GM19463 (cell line): ENCODE results near the gene MELTF.
A peak's percentile ranks its signal among the peaks of the same experiment; 100 is the strongest.

Experiments used
- ATAC-seq: cut with Tn5 transposase; IDR thresholded peaks from one replicate; pipeline ENCODE4 v1.9.1; 2021; ENCODE audit warnings: mild to moderate bottlenecking, moderate library complexity; ENCODE audit not compliant: unreplicated experiment

Gene MELTF

GRCh38 chr3:197027151-197027895 lies 2.3 kb downstream of the MELTF start:
- no peak for ATAC-seq

GRCh38 chr3:197026481-197026866 lies 3.1 kb downstream of the MELTF start:
- no peak for ATAC-seq

DNA sequence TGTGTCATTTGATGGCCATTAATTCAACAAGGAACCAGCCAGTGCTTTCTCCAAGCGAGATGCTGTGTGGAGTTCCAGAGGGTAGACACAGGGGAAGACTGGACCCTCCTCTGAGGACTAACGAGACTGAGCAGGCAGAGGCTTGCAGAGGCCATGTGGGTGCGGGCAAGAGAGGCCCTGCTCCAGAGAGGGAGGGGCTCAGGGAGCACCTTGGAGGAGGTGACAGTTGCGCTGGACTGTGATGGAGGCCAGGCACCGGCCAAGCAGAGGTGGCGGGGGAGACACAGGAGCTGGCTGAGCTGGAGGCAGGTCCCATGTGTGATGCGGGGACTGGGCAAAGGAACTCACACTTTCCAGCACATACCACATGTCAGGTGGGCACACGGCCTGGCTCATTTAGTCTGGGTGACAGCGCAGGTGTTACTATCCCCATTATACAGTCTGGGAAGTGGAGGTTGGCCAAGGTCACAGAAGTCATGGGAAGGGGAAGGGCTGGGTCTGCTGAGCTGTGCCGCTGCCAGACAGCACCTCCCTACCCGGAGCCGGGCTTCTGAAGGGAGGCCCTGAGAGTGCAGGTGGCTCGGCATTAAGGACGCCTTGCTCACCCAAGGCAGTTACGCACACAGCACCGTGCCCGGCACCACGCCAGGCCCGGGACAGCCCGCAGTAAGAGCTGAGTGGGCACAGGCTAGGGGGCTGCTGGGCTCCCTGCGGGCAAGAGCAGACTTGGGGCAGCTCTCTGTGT lies 3.7 kb downstream of the MELTF start:
- ATAC-seq = no peak

DNA sequence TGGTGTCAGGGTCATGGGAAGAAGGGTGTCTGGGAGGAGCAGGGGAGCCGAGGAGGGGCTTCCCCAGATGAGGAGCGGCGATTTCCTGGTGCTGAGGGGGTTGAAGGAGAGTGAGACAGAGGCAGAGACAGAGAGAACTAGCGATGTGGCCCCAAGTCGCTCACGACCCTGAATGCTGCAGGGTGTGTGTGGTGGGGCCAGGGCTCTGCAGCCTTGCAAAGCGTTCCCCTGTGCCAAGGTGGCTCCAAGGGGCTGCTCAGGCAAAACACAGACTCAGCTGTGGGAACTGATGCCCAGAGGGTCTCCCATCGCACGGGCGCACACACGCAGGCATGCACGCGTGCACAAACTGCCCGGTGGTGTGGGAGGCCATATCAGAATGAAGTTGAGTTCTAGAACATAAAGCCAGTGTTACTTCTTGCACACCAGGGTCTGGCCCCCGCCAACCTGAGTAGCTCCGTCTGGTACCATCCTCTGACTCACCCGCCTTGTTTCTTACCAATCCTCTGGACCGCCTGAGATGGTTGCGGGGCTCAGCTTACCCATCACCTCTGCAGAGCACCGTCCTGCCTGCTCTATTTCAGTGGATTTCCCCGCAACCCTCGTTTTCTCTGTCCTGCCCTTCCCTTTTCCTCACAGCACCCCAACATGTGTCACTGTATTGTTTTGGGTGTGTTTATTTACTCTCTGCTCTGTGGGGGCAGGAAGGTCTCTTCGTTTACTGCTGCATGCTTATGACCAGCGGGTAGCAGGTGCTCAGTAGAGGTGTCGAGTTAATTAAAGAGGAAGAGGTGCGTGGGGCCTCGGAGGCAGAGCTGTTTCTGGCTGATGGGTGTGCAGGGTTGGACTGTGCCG lies 4.5 kb downstream of the MELTF start:
- no peak for ATAC-seq

GRCh38 chr3:197023998-197024651 lies 5.5 kb downstream of the MELTF start:
- ATAC-seq = no peak

DNA sequence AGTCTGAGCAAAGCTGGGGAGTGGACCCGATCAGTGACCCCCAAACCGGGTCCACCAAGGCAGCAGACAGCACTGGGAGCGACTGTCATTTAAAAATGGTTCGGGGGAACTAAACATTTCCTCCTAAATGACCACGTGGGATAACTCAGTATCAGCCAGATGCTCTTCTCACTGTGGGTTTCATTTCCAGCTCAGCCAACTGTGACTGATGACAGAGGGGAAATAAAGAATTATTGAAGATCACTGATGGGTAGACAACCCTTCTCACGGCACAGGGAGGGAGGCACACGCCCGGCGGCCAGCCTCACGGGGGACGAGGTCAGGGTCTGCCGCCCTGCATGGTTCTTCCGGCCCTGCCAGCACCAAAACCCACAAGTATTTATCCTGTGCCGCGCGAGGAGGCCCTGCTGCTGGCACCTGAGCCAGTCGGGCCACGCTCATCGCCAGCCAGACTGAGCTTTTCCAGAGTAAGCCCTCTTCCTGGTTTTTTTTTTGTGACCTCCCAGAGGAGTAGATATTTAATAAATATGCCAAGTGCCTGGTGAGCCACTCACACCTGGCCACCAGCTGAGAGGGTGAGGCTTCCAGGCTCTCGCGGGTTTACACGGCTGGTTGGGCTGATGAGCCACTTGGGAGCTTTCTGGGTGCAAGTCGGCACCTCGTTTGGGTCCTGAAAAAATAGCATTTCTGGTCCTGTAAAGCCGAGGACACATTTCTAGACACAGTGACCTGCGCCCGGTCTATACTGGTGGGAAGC lies 6.2 kb downstream of the MELTF start:
- ATAC-seq = peak; percentile 71

GRCh38 chr3:197022405-197023231 lies 7.0 kb downstream of the MELTF start:
- ATAC-seq = peak; percentile 40

DNA sequence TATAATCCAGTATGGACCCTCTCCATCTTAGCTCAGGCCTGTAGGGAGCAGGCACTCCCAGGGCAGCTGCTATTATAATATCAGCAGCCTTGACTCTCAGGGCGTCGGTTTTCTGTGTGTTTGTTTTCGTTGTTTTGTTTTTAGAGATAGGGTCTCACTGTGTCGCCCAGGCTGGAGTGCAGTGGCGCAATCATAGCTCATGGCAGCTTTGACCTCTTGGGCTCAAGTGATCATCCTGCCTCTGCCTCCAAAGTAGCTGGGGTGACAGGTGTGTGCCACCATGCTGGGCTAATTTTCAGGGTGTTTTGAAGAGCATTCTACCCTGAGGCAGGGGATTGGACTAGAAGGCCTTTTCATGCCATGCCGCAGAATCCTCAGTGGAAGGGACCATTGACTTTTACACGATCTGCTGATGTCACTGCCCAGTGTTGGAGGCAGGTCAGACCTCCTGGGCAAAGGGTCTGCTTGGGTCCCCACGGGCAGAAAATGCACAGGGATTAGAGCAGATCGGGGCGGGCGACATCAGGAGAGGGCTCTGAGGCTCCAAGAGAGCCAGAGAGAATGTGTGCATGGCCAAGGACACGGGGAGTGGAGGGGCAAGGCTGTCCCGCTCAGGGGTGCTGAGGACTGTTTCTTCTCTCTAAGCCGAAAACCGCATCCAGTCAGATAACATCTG lies 7.8 kb downstream of the MELTF start:
- no peak for ATAC-seq

GRCh38 chr3:197021231-197021630 lies 8.4 kb downstream of the MELTF start:
- no peak for ATAC-seq

GRCh38 chr3:197019535-197019934 lies 10.1 kb downstream of the MELTF start:
- no peak for ATAC-seq

DNA sequence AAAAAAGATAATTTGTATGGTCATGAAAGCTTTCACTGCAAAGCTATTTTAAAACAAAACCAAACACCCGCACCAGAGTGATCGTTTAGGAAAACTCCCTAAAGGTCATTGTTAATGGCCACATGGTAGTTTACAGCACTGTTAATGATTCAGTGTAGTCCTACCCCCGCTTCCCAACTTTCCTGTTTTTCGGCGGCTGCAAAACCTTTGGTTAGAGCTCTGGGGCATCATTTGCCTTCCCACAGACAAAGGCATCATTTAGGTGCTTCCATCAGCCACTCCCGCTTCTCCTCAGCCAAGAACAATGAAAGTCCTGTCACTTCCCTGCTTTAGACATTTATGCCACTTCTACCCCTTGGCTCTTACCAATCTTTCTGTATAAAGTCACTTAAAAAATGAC lies 10.6 kb downstream of the MELTF start:
- no peak for ATAC-seq

DNA sequence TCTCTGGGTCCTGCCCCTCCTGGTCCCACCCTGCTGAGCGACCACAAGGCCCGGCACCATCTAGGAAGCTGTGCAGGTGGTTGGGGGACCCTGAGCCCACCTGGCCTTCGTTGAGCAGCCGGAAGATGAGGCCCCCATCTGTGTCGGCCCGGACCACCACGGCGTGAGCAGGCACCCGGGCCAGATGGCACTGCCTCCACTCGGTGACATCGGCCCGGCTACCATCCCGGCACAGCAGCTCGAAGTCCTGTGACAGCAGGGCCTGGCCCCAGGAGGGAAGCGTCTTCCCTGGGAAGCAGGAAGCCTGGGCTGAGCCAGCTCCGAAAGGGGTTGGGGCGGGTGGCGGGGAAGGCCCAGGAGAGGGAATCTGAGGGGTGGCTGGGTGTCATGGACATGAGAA lies 12.6 kb downstream of the MELTF start:
- ATAC-seq = no peak

DNA sequence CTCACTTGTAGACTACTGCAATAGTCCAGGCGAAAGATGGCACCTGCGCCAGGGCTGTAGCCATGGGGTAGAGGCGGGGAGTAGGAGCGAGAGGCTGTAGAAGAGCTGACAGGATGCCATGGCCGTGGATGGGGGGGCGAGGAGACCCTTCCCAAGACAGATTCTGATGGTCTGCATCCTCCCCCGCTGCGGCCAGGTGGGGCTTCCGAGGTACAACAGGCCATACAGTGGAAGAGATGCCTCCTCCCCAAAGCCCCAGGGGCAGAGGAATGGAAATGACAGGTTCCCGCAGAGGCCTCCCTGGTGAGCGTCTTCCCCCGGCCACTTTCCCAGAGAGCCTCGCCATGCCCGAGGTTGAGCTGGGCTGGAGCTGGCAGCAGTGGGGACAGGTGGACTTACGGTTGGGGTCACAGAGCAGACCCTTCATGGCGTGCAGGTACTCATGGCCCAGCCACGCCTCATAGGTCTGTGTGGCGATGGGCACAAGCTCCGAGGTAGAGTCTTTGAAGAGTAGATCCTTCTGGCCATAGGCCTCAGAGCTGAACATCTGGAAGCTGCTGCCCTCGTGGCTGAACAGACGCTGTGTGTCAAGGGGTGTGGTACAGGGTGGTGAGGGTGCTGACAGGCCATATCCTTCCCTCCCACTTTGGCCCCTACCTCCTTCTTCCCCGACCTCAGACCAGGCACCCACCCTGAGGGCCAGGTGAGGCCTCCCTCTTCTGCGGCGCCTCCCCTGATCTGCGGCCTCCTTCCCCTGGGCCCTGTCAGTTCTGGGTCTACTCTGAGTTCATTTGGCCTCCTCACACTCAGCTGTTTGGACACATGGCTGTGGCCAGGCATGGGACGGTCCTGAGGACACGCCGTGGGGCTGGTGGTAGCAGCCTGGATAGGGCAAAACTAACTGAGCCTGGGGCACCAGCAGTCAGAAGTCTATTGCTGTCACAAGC lies 13.6 kb downstream of the MELTF start:
- no peak for ATAC-seq

- ATAC-seq = no peak
These were observed 14.6 kb downstream of the MELTF start for GRCh38 chr3:197014942-197015575.

- ATAC-seq = no peak
These were observed 15.6 kb downstream of the MELTF start for GRCh38 chr3:197014024-197014423.

- ATAC-seq = no peak
These were observed 17.1 kb downstream of the MELTF start for GRCh38 chr3:197012540-197012883.

DNA sequence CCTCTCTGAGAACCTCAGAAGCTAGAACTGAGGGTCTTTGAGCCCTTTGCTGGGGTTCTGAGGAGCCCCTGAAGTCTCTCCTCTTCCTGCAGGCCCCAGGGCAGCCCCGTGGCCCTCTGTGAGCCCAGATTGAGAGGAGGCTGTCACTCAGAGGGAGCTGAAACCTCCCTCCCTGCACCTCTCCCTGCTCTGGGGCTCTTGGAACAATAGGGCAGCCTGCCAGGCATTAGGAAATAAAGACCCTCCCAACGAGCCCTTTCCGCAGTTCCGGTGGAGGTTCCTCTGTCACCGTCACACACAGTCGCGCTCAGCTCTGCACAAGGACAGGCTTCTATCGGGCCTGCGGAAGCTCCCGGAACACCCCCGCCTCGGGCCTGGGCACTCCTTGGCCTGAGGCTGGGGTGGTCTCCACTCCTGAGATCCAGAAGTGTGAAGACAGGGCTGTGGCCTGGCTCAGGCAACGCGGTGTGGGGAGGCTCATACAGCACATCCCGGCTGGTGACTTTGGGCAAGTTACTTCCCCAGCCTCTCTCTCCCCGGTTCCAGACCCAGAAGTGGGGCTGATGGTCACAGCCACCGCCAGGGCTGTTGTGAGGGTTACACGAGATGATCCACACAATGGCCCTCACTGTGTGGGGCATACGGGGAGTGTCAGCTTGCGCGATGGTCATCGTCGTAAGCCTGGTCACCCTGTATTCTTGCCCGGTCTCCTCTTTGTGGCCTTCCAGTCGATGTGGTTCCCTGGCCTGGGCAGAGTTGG lies 17.7 kb downstream of the MELTF start:
- ATAC-seq = no peak
